Activated CD4-positive, alpha-beta T cell treated with anti-CD3 and anti-CD28 coated beads, Interleukin-10, Interleukin-2, amounts not matched to agents 100 ng/mL and 50 ng/mL, durations not matched to agents 16 hours and 8 hours (primary cell): ENCODE results near the gene EMC7.
"Not testable (repeated sequence)": the region's sequence is repeated elsewhere in the genome, so short reads cannot be mapped to it uniquely, and the experiment has no call there.

Experiments used
- DNase-seq: peaks from one replicate; pipeline ENCODE4 v3.0.0-alpha.2; 2020

Gene EMC7

DNA sequence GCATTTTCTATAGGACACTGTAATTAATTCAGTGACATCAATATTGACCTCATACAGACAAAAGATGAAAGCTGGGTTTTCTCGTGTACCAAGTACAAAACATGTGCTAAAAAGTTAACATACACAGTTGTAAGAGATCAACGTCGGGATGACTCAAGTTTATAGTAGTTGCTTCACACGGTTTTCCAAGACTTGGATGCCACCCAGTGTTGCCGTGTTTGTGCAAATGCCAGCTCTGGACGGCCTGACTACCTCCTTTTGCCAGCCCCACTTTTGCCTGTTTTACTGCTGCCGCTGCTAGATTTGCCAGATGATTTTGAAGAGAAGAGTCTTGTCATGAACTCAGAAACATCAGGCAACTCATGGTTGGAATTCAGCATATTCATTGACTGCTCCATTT, 17.6 kb downstream of the EMC7 start:
- no peak for DNase-seq

DNA sequence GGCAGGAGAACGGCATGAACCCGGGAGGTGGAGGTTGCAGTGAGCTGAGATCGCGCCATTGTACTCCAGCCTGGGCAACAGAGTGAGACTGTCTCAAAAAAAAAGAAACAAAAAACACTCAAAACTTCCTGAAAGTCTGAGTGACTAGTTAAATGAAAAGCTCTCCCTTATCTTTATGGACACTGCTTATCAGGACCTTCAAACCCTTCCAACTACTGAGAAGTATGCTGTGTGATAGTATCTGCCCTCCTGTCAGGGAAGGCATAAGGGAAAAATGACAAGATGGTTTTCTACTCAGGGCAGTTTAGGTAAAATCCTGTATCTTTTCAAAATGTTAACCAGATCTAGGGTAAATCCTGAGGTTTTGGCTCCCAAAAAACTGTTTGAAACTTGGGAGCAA, 21.8 kb downstream of the EMC7 start:
- DNase-seq = no peak

DNA sequence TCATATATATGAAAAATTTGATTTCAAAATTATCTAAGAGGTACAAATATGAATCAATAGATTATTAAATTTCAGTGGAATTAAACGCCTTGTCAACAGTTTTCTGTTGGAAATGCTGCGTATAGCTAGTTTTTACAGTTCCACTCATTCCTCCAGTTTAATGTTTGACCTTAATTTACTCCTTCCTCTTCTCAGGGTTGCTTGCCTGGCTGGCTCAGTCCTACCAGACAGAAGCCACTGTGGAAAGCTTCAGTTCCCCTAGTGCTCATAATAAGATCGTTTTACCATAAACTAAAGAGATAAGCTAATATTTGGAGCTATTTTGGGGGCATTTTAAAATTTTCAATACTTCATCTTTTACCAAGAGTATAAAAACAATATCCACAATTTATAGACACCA, 22.8 kb downstream of the EMC7 start:
- no peak for DNase-seq

DNA sequence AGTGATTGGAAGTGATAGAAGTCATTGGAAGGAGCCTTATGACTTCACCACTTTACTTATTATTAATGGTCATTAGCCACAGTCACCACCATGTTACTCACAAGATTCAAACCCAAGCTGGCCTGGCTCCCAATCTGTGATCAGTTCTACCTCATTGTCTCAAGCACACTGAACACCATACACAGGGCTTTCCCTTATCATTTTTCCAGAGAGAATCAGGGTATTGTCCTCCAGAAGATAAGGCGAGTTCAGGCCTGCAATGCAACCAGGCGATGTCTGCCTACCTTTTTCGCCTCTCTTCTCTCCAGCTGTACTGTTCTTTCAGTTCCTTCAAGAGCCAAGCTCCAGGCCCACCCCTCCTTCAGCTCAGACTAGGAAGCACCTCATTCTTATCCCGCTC, 24.9 kb downstream of the EMC7 start:
- no peak for DNase-seq

DNA sequence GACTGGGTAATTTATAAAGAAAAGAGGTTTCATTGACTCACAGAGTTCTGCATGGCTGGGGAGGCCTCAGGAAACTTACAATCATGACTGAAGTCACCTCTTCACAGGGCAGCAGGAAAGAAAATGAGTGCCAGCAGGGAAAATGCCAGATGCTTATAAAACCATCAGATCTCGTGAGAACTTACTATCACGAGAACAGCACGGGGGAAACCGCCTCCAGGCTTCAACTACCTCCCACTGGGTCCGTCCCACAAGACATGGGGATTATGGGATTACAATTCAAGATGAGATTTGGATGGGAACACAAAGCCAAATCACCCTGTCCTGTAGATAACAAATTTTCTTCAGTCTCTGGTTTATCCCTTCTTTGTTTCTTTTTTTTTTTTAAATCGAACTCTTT, 31.7 kb downstream of the EMC7 start:
- no peak for DNase-seq

DNA sequence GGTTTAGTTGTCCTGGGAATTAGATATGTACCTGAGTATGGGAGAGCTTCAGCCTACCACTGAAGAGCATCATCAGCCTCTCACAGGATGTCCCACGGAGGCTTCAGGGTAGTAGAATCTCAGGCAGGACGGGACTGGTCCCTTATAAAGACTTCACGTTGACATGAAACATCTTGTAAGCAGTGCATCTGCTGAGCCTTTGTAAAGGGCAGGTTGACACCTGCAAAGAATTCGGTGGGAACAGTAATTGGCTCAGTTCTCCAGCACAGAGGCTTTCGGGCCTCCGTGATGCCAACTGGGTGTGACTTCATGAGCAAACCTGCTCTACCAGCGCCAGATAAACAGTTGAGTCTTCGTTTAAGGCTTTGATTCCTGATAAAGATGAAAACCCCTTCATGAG, 35.7 kb downstream of the EMC7 start:
- no peak for DNase-seq

DNA sequence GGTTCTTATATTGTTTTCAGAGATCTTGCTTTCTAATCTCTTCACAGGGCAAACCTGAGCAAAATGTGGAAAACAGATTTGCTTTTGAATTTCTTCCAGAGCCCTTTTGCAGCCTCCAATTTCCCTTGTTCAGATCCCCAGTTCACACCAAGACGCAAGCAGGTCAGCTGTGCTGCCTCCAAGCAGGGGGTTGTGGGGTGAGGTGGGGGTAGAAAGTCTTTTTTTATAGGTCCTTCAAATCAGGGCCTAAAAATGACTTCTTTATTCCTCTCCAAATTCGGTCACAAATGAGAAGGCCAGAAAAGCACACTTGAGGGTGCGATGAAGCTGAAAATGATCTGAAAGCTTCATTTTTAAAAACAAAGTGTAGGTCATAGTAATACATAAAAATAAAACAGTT, 36.4 kb downstream of the EMC7 start:
- DNase-seq = no peak

DNA sequence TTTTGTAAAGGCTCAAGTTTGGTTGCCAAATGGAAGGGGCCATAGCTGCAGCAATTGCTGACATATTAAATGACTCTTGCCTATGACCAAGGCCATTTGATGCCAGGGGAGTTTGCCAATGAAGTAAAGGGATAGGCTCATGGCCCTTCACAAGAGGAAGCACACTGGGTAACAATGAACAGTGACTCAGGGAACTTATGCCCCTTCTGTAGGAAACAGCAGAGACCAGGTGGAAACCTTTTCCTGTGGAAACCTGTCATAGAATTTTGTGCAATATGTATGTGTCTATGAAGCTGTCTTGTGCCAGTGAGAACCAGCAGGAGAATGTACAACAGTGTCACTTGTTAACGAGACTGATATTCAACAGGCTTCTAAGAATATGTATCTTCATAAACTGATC, 37.2 kb downstream of the EMC7 start:
- DNase-seq = no peak

DNA sequence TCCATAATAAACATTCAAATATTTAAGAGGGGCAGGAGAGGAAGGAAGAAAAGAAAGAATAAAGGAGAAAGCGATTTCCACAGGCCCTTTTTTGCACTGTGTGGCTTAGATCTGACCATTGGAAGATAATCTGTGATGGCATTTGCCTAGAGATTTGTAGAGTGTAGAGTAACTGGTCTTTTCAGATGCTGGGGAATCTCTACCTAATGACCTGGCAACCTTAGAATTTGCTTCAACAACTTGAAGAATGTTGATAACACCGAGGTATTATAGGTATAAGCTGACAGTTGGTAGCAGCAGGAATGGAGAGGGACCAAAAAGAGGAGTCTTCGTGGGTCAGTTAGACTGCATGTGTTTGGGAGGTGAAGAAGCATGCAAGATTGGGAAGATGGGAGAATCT, 41.7 kb downstream of the EMC7 start:
- no peak for DNase-seq

DNA sequence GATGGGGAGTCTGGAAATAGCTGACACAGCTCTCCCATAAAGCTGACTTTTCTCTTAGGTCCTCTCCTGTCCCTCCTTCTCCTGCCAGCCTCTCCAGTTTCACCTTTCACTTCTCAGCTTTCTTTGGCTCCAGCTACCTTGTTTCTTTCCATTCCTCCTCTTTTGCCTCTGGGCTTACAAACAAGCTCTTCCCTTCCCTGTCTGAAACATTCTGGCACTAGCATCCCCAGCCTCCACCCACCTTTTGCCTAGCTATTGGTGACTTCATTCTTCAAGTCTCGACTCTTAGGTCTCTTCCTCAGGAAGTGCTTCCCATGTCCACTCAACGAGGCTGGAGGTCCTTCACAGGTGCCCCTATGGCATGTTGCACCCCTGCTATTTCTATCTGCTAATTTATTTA, 42.2 kb downstream of the EMC7 start:
- DNase-seq = no peak

DNA sequence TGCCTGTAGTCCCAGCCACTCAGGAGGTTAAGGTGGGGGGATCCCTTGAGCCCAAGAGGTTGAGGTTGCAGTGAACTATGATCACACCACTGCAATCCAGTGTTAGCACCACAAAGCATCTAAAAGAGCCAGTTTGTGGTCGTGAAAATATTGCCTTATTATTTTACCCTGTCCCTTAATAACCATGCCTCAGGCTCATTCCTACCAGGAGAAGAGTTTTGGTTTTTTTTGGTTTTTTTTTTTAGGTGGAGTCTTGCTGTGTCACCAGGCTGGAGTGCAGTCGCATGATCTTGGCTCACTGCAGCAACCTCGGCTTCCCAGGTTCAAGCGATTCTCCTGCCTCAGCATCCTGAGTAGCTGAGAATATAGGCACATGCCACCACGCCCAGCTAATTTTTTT, 44.8 kb downstream of the EMC7 start:
- no peak for DNase-seq

DNA sequence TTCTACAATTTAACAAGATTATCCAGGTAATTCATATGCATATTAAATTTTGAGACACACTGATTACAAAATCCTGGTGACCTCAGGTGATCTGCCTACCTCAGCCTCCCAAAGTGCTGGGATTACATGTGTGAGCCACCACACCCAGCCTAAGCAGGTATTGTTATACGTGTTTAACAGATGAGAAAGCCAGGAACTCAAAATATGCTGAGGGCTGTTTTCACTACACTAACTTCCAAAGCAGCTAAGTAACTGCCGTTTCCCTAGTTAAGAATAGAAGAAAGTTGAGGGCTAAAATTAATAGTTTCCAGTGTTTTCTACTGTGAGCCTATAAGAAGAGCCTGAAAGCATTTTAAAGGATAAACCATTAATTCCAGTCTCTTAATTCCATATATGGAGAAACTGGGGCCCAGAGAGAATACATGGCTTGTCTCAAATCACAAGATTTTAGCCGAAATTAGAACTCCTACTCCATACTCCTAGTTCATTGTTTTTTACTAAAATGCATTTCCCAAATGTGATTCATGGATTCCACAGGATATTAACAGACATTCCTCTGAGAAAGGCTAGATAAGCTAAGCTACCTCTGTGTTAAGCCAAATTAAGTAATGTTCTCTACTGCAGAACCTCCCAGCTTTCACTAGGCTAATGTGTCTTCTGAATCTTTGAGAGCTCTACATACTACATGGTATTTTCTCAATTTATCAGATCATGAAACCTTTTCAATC, 45.6 kb downstream of the EMC7 start:
- DNase-seq = no peak

DNA sequence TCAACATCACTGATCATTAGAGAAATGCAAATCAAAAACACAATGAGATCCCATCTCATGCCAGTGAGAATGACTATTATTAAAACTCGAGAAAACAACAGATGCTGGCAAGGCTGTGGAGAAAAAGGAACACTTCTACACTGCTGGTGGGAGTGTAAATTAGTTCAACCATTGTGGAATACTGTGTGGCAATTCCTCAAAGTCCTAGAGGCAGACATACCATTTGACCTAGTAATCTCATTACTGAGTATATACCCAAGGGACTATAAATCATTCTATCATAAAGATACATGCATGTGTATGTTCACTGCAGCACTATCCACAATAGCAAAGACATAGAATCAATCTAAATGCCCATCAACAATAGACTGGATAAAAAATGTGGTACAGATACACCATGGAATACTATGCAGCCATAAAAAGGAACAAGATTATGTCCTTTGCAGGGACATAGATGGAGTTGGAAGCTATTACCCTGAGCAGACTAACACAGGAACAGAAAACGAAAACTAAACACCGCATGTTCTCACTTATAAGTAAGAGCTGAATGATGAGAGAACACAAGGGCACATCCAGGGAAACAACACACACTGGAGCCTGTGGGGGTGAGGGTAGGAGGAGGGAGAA, 47.5 kb downstream of the EMC7 start:
- no peak for DNase-seq

DNA sequence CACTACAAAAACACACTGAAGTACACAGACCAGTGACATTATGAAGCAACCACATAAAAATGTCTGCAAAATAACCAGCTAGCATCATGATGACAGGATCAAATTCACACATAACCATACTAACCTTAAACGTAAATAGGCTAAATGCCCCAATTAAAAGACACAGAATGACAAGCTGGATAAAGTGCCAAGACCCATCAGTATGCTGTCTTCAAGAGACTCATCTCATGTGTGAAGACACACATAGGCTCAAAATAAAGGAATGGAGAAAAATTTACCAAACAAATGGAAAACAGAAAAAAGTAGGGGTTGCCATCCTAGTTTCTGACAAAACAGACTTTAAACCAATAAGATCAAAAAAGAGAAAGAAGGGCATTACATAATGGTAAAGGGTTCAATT, 51.3 kb downstream of the EMC7 start:
- not testable (repeated sequence) for DNase-seq

DNA sequence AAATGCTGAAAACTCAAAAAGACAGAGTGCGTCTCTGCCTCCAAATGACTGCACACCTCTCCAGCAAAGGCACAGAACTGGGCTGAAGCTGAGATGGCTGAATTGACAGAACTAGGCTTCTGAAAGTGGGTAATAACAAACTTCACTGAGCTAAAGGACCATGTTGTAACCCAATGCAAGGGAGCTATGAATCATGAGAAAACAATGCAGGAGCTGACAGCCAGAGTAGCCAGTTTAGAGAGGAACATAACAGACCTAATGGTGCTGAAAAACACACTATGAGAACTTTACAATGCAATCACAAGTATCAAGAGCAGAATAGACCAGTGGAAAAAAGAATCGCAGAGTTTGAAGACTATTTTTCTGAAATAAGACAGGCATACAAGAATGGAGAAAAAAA, 52.5 kb downstream of the EMC7 start:
- no peak for DNase-seq

DNA sequence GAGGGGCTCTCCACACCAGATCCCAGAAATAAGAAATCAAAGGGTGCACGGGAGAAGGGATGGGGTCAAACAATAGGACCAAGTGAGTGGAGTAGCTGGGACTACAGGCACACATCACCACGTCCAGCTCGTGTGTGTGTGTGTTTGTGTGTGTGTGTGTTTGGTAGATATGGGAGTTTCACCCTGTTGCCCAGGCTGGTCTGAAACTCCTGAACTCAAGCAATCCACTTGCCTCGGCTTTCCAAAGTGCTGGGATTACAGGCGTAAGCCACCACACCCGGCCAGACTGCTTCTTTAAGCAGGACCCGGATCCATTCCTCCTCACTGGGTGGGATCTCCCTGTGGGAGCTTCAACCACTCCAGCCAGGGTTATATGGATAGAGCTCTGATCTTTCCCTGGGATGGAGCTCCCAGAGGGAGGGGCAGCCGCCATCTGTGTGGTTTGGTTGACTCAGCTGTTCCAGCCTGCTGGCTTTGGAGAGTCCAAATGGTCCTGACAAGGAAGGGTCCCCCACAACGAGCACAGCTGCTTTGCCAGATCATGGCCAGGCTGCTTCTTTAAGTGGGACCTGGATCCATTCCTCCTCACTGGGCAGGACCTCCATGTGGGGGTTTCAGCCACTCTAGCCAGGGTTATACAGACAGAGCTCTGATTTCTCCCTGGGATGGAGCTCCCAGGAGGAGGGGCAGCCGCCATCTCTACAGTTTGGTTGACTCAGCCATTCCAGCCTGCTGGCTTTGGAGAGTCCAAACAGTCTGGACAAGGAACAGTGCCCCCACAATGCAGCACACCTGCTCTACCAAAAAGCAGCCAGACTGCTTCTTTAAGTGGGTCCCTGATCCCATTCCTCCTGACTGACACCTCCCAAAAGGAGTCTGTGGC, 53.5 kb downstream of the EMC7 start:
- DNase-seq = no peak

DNA sequence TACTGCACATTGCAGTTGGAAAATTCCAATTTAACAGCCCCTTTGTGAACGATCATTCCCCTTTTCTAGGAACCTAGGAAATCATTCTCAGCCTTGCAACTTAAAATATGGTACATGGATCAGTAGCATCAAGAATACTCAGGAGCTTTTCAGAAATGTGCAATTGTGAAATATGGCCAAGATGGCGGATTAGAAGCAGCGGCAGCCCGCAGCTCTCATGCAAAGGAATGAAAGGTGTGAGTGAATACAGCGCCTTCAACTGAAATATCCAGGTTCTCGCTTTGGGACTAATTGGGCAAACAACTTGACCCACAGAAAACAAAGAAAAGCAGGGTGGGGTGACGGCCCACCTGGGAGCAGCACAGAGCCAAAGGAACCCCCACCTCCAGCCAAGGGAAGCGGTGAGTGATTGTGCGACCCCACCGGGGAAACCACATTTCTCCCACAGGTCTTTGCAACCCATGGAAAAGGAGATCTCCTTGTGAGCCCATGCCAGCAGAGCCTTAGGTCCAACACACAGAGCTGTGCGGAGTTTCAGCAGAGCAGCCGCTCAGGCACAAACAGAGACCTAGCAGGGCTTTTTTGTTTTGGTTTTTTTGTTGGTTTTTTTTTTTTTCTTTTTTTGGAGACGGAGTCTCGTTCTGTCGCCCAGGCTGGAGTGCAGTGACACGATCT, 55.1 kb downstream of the EMC7 start:
- no peak for DNase-seq

DNA sequence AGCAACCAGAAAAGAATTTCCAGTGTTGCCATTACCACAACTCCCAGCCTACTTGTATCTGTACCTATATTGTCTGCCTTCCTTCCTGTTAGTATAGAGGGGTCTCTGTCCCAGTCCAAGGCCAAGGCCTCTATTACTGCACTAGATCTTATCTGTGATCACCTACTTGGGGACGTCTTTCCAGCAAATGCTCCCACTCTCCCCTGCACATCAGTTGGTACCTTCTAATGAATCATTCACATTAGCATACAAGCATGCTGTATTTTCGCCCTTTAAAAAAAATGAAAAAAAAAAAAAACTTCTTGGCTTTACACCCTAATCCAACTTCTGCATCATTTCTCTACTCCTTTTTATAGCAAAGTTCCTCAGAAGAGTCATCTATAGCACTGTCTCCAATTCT, 57.8 kb downstream of the EMC7 start:
- no peak for DNase-seq

DNA sequence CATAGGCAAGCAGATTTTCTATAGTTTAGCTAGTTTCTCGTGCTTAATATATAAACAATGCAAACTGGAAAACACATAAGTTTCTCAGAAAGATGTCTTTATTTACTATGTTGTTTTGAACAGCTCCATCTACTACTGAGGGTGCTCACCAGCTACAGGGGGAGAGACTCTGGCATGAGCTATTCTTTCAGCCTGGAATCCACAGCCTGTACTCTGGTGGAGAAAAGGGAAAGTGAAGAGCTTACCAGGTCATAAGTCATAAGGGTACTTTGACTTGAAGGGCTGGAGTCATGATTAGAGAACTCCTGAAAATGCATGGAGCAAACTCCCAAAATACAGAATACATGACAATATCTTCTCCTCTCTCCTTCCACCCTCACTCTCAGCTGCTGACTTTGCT, 58.3 kb downstream of the EMC7 start:
- no peak for DNase-seq

DNA sequence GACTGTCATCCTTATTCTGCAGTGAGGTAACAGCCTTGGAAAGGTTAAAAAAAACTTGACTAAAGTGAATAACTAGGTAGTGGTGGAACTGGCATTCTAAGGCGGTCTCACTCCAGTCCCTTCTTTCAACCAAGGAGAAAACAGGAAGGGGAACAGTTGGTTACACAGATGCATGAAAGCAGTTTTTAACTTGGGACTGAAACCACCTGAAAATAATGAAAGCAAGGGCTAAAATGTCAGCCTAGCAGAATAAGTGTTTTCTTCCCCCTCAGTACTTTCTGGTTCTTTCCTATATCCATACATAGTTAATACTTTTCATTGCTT, 61.9 kb downstream of the EMC7 start:
- no peak for DNase-seq

DNA sequence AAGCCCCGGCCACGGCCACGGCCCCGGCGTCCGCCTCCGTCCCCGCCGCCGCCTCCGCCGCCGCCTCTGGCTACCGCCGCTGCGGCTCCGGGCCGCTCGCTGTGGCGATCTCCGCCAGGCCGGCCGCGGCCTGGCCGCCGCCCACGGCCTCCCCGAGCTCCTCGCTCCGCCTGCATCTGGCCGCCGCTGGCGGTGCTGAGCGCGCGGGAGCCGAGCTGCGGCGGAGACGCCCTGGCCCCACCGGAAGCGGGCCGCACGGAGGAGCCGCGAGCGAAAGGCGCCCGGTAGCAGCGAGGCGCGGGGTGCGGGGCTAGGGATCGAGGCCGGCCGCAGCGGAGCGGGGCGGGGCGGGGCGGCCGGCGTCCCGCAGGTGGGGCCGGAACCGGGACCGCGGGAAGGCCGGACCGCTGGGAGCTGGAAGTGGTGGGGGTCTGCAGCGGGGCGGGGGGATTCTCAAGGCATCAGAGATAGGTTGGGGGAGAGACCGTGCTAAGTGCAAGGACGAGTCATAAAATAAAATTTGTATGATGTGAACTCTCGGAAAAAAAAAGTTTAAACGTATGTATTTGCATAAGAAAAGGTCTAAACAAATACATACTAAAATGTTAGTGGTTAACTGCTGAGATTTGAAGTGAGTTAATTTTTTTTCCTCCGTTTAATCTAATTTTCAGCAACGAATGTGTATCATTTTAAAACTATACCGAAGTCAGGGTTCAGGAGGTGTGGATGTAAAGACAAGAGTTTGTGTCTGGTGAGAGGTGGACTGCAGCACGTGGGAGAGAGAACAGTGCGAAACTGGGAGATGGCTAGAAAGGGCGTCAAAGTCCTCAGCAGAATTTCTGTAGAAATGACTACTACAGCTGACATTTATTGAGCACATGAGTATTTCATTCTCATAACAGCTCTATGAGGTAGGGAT, 62.5 kb downstream of the EMC7 start, which contains the start of gene AVEN:
TSS of gene AVEN (minus strand) at position 334 of the 919 bp plus-strand sequence. CDS start at position 176, 158 bp downstream.
- DNase-seq = peak; percentile 67
